GM04504 (cell line): ENCODE measurements around the gene SBF2.
A peak's percentile ranks its signal among the peaks of the same experiment; 100 is the strongest.
"Not testable (repeated sequence)": the region's sequence is repeated elsewhere in the genome, so short reads cannot be mapped to it uniquely, and the experiment has no call there.

Experiments
- DNase-seq: peaks from one replicate; pipeline ENCODE4 v3.0.0-alpha.2; 2012; ENCODE audit warnings: low read depth

The SBF2 gene

DNA sequence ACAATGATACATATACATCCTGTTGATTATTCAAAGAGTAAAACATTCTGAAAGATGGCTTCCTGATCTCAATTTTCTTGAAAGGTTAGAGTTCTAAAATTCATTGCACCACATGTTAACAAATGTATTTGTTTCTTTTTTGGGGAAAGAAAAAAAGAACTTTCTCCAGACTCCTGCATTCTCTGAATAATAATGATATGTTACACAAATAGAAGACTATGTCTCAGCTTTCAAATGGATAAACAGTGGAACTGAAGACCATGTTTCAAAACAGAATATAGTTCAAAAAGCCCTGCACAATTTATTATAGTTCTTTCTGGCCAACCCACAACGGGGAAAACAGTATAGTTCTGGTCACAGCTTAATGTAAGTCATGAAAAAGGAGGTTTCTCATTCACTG, 277.0 kb downstream of the SBF2 start:
- DNase-seq: no peak

GRCh38 chr11:10012068-10012467, 282.0 kb downstream of the SBF2 start:
- DNase-seq: no peak

DNA sequence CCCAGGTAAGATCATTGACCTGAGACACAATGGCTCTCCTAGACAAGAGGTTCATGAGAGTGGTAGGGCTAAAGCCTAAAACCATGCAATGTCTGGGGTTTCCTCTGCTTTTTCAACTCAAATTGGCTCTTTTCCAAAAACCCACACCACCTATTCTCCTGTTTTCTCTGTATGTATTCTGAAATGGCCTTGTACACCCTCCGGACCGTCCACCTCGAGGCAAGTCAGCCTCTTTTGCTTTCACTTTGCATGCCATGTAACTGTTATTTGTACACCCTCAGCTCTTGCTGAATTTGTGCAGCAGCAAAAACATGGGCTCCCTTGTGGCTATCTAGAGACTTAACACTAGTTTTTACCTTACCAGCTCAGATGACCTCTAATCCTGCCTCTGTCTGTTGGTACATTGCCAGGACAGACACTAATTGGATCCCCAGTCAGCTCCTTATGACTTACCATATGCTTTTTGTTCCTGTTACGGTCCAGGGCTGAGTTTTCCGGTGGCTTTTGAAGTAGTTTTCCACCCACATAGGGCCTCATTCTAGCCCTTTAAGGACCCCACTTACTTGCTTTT, 288.0 kb downstream of the SBF2 start:
- no peak for DNase-seq

DNA sequence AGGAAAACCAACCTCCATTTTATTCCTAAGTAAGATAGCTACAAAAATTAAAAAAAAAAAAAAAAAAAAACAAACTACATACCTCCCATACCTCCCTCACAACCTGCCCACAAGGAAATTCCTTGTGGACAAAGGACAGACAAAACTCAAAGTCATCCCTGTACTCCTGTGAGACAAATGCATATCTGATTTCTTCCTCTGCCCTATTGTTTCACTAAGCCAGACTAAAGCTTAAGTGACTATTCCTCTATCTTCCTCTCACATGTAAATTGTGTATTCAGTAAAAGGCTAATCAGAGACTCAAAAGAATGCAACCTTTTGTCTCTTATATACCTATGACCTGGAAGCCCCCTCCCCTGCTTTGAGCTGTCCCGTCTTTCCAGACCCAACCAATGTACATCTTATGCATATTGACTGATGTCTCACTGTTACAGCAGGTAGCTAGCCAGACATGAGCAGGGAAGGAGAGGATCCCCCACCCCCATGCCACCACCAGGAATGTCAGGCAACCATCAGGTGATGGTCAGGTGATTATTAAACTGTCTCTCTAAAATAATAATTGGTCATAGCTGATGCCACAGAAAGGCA, 289.4 kb downstream of the SBF2 start:
- no peak for DNase-seq

DNA sequence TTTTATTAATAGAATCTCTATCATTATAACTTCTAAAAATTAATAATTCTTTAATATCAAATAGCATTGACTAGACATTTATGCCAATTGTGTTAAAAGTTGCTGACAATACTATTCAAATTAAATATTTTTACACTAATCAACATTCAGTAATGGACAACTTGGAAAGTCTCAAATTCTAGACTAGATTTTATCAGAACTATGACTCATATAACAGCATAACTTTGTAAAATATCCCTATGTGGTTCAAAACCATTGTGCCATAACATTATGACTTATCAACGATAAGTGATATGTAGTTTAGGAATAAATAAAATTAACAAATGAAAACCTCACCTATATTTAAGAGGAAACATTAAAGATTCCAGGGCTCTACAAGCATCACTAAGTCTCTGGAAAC, 291.8 kb downstream of the SBF2 start:
- no peak for DNase-seq

GRCh38 chr11:9992306-9992705, 301.7 kb downstream of the SBF2 start:
- DNase-seq: no peak

DNA sequence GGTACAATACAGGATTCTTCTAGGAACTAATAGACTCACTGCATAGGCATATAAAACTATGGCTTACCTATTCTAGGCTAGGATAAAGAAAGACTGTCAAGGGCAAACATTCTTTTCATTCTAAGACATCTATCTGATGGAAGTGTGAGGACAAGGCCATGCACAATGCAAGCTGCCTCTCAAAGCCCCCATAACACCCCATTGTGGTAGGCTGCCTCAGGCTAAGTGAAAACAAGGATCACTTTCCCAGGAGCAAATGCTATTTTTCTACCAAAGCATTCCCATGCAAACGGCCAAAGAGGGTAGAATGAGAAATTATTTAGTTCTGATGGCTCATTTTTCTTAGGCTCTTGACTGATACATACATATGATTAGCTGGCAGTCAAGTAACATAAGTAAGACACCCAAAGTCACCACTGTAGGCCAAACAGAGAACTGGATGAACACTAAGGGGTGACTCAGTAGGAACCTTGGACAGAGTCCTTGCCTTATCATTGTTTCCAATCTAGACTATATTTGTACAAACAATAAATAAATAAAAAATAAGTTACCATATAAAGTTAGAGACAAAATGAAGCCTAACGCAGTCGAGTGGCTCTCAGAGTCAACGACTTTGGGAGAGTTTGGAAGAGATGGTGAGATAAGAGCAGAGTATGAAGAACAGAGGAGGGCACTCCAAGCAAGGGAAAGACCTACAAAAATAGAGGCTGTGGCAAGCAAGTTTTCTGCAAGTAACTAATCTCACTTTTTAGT, 303.6 kb downstream of the SBF2 start:
- peak; percentile 19 for DNase-seq

DNA sequence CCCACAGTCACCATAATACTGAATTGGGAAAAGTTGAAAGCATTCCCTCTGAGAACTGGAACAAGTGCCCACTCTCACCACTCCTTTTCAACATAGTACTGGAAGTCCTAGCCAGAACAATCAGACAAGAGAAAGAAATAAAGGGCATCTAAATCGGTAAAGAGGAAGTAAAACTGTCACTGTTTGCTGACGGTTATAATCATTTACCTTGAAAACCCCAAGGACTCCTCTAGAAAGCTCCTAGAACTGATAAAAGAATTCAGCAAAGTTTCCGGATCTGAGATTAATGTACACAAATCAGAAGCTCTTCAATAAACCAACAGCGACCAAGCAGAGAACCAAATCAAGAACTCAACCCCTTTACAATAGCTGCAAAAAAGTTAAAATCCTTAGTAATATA, 306.7 kb downstream of the SBF2 start:
- not testable (repeated sequence) for DNase-seq

DNA sequence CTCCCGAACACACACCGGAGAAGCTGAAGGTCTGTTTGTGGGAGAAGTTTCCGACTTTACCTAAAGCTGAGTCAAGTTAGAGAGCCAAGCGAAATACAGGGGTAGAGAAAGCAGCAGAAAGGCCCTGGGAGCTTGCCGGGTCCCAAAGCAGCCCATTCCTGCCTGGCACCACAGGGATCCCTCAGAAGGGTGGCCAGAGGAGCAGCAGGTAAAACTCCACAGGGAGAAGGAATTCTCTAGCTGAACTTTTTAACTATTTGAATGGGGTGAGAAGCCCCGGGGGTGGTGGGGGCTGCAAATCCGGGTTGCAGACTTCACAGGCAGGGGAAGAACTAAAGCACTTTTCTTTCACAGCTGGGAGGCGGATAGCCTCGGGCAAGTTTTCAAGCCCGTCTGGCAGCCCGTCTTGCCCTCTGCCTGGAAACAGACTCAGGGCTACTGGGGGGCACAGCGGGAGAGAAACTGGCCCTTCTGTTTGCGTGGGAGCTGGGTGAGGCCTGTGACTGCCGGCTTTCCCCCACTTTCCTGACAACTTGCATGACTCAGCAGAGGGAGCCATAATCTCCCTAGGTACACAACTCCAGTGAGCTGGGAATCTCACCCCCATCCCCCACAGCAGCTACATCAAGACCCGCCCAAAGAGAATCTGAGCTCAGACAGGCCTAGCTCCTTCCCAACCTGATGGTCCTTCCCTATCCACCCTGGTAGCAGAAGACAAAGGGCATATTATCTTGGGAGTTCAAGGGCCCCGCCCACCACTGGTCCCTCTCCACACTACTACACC, 311.0 kb downstream of the SBF2 start:
- DNase-seq: no peak

- peak; percentile 50 for DNase-seq
Observed at GRCh38 chr11:9982127-9982795, 311.8 kb downstream of the SBF2 start.

DNA sequence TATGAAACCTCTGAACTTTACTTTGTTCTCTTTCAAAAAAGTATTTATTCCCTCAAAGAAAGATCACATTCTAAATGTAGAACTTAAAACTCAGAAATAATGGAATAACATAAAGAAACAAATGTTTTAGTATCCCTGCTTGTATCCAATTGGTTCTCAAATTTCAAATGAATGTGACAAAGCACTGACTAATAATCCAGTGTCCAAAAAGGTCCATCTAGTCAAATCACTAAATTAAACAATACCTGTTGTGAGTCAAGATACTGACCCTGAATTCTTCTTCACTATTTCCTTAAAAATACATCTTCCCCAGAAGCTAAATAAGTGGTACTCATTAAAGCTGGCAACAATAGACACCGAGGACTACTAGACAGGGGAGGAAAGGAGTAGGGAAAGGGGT, 313.1 kb downstream of the SBF2 start:
- no peak for DNase-seq

DNA sequence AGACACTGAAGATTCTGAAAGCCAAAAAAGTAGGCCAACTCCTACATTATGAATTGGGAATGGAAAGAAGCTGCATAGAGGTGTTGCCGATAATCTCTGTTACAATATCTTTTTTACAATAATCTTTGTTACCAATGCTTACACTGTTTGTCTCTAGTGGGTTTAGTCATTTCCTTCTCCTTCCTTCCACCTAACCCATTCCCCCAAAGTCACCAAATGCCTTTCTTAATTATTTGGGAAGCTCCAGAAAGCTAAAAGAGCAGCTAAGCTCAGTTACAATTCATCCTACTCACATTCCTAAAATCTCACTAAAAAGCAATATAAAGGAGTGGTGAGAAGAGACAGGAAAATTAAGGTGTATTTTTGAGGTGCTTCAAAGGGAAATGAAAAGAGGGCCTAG, 316.5 kb downstream of the SBF2 start:
- DNase-seq: no peak

DNA sequence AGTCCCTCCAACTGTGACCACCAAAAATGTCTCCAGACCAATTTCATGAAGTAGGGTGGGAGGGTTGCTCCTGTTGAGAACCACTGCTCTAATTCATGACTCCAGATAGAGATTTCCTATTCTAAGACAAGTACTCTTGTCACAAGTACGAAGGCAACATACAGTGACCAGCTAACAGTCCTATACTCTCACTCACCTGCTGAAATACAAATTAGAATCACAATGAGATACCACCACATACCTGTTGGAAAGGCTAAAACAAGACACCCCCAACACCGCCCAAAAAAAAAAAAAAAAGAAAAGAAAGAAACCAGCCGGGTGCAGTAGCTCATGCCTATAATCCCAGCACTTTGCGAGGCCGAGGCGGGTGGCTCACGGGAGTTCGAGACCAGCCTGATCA, 319.6 kb downstream of the SBF2 start:
- DNase-seq: no peak

DNA sequence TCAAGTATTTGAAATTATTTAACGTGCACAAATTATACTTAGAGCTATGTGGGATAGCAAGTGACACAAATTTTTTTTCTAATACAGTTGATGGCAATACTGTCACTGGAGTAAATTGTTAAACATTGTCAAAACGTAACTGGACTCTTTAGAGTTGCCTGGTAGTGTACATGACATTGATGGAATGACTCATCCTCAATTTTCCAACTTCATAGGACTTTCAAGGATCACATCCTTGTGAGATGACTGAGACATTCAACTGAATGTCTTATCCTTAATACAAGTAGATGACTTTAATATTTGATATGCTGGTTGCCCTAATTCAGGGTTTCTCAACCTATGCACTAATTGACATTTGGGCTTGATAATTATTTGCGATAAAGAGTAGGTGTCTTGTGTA, 320.1 kb downstream of the SBF2 start:
- DNase-seq: no peak

DNA sequence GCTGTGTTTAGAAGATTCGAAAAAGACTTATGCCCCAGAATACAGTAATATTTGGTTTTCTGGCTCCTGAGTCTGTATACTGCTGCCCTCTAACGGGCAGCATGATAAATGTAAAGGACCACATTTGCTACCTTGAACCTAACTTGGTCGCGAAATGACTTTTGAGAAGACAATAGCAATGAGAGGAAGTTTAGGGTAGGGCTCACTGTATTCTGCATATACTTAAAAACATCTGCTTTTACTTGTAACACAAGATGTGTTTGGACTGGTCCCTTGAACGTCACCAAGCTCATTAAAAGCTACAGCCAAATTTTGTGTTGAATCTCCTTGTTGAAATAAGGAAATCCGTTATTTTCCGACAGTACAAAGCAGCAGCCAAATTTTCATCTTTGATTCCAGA, 321.0 kb downstream of the SBF2 start:
- peak; percentile 70 for DNase-seq

DNA sequence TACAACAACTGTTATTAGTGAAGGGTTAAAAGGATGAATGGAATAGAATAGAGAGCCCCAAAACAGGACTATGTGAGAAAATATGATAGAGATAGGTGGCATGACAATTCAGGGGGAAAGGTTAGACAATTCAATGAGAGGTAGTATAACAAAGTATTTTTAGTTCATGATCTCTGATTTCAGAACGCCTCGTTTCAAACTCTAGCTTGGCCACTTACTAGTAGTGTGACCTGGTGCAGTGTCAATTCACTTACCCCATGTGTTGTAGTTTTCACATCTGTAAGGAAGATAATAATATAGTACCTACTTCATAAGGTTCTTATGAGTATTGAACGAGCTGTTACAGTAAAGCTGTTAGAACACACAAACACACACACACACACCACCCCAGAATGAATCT, 322.1 kb downstream of the SBF2 start:
- no peak for DNase-seq

DNA sequence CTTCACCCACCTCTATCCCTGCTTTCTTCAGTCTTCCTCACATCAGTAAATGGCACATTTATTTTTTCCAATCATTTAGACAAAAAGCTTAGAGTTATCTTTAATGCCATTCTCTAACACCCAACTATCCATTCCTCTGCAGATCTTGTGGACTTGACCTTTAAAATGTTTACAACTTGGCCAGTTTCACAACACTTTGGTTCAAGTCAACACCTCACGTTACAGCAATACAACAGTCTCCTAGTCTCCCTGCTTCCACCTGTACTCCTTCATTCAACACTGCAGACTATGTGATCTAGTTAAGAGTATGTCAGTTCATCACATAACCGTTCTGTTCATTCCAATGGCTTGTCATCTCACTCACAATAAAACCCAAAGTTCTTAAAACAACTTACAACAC, 325.0 kb downstream of the SBF2 start:
- no peak for DNase-seq

DNA sequence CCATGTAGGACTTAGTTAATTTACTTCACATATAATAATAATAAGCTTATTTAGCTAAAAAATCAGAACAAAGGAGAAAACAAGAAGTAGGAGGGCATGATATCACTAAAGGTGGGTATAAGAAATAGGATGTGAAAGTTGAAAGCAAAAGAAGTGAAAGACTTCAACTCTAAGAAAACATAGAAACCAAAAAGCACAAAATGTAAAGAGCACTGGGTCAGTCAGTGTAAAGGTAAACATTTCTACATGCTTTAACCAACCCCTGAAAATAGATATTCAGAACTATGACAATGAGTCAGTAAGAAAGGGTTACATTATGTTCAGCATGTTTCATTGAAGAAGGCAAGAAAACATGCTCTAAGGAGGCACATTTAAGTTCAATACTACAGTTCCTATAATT, 331.3 kb downstream of the SBF2 start:
- DNase-seq: no peak

DNA sequence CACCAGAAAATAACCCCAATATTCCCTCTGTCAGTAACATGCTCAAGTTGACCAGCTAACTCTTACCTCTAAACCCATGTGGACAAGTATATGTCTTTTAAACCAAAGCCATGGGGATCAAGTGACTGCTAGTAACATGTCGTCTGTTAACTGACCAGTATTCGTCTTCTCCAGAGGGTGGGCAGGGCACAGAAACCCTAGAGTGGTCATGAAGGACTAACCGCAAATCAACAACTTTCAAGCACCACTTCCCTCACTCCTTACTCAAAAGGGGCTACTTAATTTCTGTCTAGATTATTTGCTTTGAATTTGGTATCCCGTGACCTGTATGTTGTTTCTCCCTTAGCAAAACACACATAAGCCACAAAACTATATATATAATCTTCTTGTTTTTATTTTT, 336.9 kb downstream of the SBF2 start:
- DNase-seq: no peak

GRCh38 chr11:9956483-9956882, 337.5 kb downstream of the SBF2 start:
- DNase-seq: no peak

DNA sequence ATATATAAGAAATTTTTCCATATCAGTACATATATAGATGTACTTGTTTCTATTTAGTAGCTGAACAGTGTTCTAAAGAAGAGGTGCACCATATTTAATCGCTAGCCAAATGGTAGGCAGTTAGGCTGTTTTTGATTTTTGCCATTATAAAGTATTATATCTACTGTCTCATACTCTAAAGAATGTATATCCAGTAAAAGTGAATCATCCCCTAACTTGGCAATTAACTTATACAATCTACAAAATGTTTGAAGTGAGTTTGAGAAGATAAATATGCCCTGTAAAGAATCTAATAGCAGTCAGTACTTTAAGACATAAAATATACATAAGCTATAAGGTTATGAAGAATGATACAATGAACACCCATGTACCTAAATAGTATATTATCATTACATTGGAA, 338.6 kb downstream of the SBF2 start:
- DNase-seq: no peak

DNA sequence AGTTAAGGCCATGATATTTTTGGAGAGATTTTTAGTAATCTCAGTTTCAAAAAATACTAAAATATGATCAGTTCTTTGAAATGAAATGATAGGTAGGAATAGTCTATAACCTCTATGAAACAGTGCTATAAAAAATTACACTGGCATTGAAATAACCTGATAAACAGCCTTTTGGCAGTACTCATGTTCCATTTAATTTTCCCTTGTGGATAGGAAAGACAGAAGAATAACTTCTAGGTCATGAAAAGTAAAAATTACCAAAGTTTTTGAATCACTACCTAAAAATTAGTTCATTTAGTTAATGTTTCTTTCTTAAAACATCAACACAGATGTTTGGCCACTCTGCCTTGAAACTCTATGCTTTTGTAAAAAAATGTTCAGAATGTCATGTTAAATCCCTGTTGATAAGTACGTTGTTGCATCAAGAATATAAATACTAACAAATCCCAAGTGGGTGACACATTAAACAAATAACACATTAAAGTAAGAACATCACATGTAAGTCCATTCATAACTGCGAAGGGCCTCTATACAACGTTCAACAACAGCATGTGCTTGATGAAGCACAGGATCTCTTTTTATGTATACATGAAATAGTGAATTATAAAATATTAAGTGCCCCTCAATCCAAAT, 339.9 kb downstream of the SBF2 start:
- DNase-seq: no peak
